HEK293T (cell line): ENCODE results near the gene P4HTM.

Experiments used
- CTCF ChIA-PET: fragments of 350-600 bp; formaldehyde crosslinking; extraction: SDS; loops from one replicate; lab custom pipeline; 2021; ENCODE audit warnings: antibody characterized with exemption, inconsistent platforms; lab: Yijun Ruan, JAX
- POLR2A ChIA-PET: fragments of 350-600 bp; formaldehyde crosslinking; extraction: SDS; loops from one replicate; lab custom pipeline; 2020; ENCODE audit warnings: antibody characterized with exemption, inconsistent platforms; lab: Yijun Ruan, JAX
- DNase-seq: peaks from one replicate; pipeline ENCODE4 v3.0.0; 2012; ENCODE audit warnings: mixed read lengths; ENCODE audit errors: extremely low spot score
- ARNT ChIP-seq: fragments of 450-650 bp; IDR thresholded peaks from 2 replicates; pipeline ENCODE4 v1.6.1; 2017; ENCODE audit warnings: mild to moderate bottlenecking
- BHLHE40 ChIP-seq: fragments of 450-650 bp; IDR thresholded peaks from 2 replicates; pipeline ENCODE4 v1.6.1; 2016; ENCODE audit warnings: mild to moderate bottlenecking, moderate library complexity, borderline replicate concordance
- CTBP1 ChIP-seq: fragments of 450-650 bp; IDR thresholded peaks from 2 replicates; pipeline ENCODE4 v1.6.1; 2016; ENCODE audit warnings: borderline replicate concordance
- ELF4 ChIP-seq: fragments of 450-650 bp; IDR thresholded peaks from 2 replicates; pipeline ENCODE4 v1.6.1; 2017; ENCODE audit warnings: antibody characterized with exemption
- FOXA1 ChIP-seq: fragments of 450-650 bp; IDR thresholded peaks from 2 replicates; pipeline ENCODE4 v1.6.1; 2016; ENCODE audit warnings: mild to moderate bottlenecking
- FOXK2 ChIP-seq: fragments of 450-650 bp; IDR thresholded peaks from 2 replicates; pipeline ENCODE4 v1.6.1; 2016; ENCODE audit warnings: mild to moderate bottlenecking
- FOXM1 ChIP-seq: fragments of 450-650 bp; IDR thresholded peaks from 2 replicates; pipeline ENCODE4 v1.6.1; 2017; ENCODE audit warnings: mild to moderate bottlenecking, borderline replicate concordance
- HDGF ChIP-seq: fragments of 450-650 bp; IDR thresholded peaks from 2 replicates; pipeline ENCODE4 v1.6.1; 2017; ENCODE audit warnings: antibody characterized with exemption, borderline replicate concordance
- L3MBTL2 ChIP-seq: fragments of 450-650 bp; conservative IDR thresholded peaks from 2 replicates; pipeline ENCODE4 v1.6.1; 2016; ENCODE audit warnings: mild to moderate bottlenecking
- LEF1 ChIP-seq: fragments of 450-650 bp; IDR thresholded peaks from 2 replicates; pipeline ENCODE4 v1.6.1; 2017; ENCODE audit warnings: mild to moderate bottlenecking, borderline replicate concordance
- NFRKB ChIP-seq: fragments of 450-650 bp; IDR thresholded peaks from 2 replicates; pipeline ENCODE4 v1.6.1; 2016; ENCODE audit warnings: mild to moderate bottlenecking, moderate library complexity
- SP1 ChIP-seq: fragments of 450-650 bp; IDR thresholded peaks from 2 replicates; pipeline ENCODE4 v1.6.1; 2017
- SUZ12 ChIP-seq: fragments of 450-650 bp; IDR thresholded peaks from 2 replicates; pipeline ENCODE4 v1.6.1; 2016; ENCODE audit warnings: mild to moderate bottlenecking
- TARDBP ChIP-seq: fragments of 450-650 bp; IDR thresholded peaks from 2 replicates; pipeline ENCODE4 v1.6.1; 2016
- ZNF384 ChIP-seq: fragments of 450-650 bp; IDR thresholded peaks from 2 replicates; pipeline ENCODE4 v1.6.1; 2016
- TF ChIP-seq, protein P1 (sequence below): fragments of 450-650 bp; IDR thresholded peaks from 2 replicates; pipeline ENCODE4 v1.6.1; 2016

The P4HTM gene

DNA sequence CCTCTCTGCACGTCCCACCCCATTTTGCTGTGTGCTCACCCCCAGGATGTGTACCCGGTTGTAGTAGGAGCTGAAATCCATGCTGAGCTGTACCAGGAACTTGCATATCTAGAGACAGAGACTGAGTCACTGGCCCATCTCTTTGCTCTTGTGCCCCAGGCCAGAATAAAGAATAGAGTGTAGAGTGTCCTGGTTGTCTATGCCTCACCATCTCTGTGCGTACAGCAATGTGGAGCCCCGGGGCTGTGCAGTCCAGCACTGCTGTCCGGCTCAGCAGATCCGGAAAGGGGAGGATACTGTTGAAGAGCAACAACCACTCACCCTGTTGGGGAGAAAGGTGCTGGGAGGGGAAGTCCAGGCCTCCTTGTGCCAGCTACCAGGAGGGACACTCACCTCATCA is 25.7 kb downstream of the P4HTM start:
- TF ChIP-seq FOXM1: no peak
- TF ChIP-seq L3MBTL2: no peak
- no peak for TF ChIP-seq CTBP1
- no peak for TF ChIP-seq FOXK2
- CTCF ChIA-PET: no interaction called here
- no peak for DNase-seq
- POLR2A ChIA-PET: interaction anchor here (1.2 to 9.9 kb wide), 3 partner anchors 9 to 14 kb away, joined by 4 to 204 read pairs (median 21); partner anchors contain the start of genes IMPDH2 and WDR6

DNA sequence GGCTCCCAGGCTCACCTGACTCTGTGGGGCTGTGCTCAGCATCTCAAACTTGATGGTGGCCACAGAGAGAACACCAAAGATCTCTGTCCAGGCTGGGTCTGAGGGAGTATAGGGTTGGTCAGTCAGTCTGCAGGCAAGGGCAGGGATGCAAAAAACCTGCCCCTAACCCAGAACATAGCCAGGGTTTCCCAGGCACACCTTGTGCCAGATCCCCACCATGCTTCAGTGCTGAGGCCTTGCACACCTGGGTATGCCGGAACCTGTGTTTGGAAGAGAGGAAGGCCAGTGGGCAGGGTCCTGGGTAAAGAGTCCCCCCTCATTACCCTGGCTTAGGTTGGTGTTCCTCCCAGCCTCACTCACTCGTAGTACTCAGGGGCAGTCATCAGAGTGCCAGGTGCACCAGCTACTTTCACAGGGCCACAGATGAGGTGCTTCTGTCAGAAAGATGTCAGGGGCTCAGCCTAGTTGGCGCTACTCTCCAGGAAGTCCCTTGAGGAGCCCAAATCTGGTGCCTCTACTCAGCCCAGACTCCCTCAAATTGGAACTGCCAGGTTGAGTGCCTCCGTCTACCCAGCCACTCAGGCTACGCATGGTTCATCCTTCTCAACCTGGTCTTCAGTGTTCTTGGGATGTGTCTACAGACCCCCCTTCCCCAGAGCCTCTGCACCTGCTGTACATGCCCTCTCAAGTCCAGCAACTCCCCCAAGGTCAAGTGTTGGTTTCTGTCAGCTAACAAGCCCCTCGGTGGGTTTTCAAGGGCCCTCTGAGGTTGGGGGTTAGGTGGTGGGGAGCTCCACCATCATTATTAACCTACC is 26.6 kb downstream of the P4HTM start:
- ChIA-PET CTCF (interaction anchor here (1.0 kb wide), 1 partner anchor 27 kb away, joined by 3 read pairs; no protein-coding TSS in a partner anchor), POLR2A (interaction anchor here (0.6 to 9.9 kb wide), 6 partner anchors 10 to 76 kb away, joined by 3 to 204 read pairs (median 22); partner anchors contain the start of genes IMPDH2, P4HTM and WDR6)

GRCh38 chr3:49017229-49017970 is 27.4 kb downstream of the P4HTM start:
- TF ChIP-seq SP1 (no peak), TARDBP (no peak), L3MBTL2 (no peak), BHLHE40 (no peak), SUZ12 (no peak), NFRKB (no peak), ARNT (no peak), FOXK2 (no peak), FOXA1 (no peak), LEF1 (no peak), ZNF384 (no peak), HDGF (no peak), FOXM1 (no peak), ELF4 (no peak), CTBP1 (no peak)
- TF ChIP-seq, protein P1, sequence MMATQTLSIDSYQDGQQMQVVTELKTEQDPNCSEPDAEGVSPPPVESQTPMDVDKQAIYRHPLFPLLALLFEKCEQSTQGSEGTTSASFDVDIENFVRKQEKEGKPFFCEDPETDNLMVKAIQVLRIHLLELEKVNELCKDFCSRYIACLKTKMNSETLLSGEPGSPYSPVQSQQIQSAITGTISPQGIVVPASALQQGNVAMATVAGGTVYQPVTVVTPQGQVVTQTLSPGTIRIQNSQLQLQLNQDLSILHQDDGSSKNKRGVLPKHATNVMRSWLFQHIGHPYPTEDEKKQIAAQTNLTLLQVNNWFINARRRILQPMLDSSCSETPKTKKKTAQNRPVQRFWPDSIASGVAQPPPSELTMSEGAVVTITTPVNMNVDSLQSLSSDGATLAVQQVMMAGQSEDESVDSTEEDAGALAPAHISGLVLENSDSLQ: no peak
- CTCF ChIA-PET: interaction anchor here (0.5 to 1.0 kb wide), 3 partner anchors 28 to 562 kb away, joined by 3 to 4 read pairs (median 3); no protein-coding TSS in a partner anchor
- no peak for DNase-seq
- POLR2A ChIA-PET: interaction anchor here (0.6 to 9.9 kb wide), 6 partner anchors 11 to 77 kb away, joined by 3 to 204 read pairs (median 22); partner anchors contain the start of genes IMPDH2, P4HTM, QRICH1 and WDR6

More for the DNA sequence above, 26.6 kb downstream of the P4HTM start:
- DNase-seq: no peak
- TF ChIP-seq FOXM1 (no peak), FOXA1 (no peak), SP1 (no peak), NFRKB (no peak), ARNT (no peak), FOXK2 (no peak), SUZ12 (no peak), LEF1 (no peak), HDGF (no peak), BHLHE40 (no peak), ELF4 (no peak), CTBP1 (no peak), L3MBTL2 (no peak), ZNF384 (no peak), TARDBP (no peak)
- TF ChIP-seq, protein P1: no peak

GRCh38 chr3:49017971-49018706 is 28.1 kb downstream of the P4HTM start, which contains the start of gene DALRD3:
Gene DALRD3, minus strand, starts transcription at chr3:49018580. Its CDS starts 16 bp downstream, at chr3:49018564.
- CTCF ChIA-PET: interaction anchor here (0.6 to 1.0 kb wide), 2 partner anchors 76 to 458 kb away, joined by 3 read pairs; no protein-coding TSS in a partner anchor
- TF ChIP-seq CTBP1 (peak; percentile 63; the same call in 1 of the 2 replicates), NFRKB (no peak), ARNT (no peak), L3MBTL2 (peak; percentile 41)
- DNase-seq: peak; percentile 52

GRCh38 chr3:49018707-49019006 is 28.6 kb downstream of the P4HTM start:
- ChIA-PET POLR2A (interaction anchor here (1.7 to 9.9 kb wide), 5 partner anchors 10 to 75 kb away, joined by 6 to 204 read pairs (median 36); partner anchors contain the start of genes IMPDH2, P4HTM, QRICH1 and WDR6), CTCF (interaction anchor here (1.0 kb wide), 1 partner anchor 76 kb away, joined by 3 read pairs; no protein-coding TSS in a partner anchor)
- TF ChIP-seq L3MBTL2: no peak
- DNase-seq: no peak

More at GRCh38 chr3:49017971-49018706, 28.1 kb downstream of the P4HTM start, which contains the start of gene DALRD3:
- POLR2A ChIA-PET: interaction anchor here (0.6 to 9.9 kb wide), 6 partner anchors 11 to 76 kb away, joined by 3 to 204 read pairs (median 22); partner anchors contain the start of genes IMPDH2, P4HTM, QRICH1 and WDR6

DNA sequence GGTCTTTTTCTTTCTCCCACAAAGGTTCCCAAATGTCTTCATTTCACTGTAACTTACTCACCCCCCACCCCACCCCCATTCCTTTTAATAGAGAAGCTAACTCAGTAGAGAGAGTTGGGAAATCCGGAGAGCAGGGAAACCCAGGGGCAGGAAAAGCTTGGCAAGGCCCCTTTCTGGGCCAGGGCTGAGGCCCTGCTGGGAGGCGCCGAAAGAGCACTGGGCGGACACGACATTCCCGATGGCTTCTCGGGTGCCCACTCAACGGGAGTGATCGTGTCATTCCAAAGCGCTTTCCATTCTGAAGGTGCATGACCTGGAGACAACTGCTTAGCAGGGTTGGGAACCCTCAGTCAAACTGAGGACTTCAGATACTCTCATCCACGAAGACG is 29.9 kb downstream of the P4HTM start:
- ChIA-PET POLR2A (interaction anchor here (0.8 to 9.9 kb wide), 6 partner anchors 9 to 74 kb away, joined by 5 to 204 read pairs (median 42); partner anchors contain the start of genes IMPDH2, P4HTM, QRICH1 and WDR6), CTCF (interaction anchor here (1.9 kb wide), 1 partner anchor 13 kb away, joined by 8 read pairs; the partner anchor contains the start of gene WDR6)
- TF ChIP-seq TARDBP (no peak), FOXM1 (no peak), BHLHE40 (no peak), SUZ12 (no peak), FOXA1 (no peak), SP1 (no peak), FOXK2 (no peak), LEF1 (no peak), ZNF384 (no peak), ARNT (no peak), CTBP1 (no peak), L3MBTL2 (no peak)
- TF ChIP-seq, protein P1: no peak
- no peak for DNase-seq
